HEK293 (cell line): ENCODE measurements around the gene ZNF217.
A peak's percentile ranks its signal among the peaks of the same experiment; 100 is the strongest.

Experiments
- CTCF ChIA-PET: fragments of 350-600 bp; formaldehyde crosslinking; extraction: SDS; loops from one replicate; lab custom pipeline; 2021; ENCODE audit warnings: antibody characterized with exemption; lab: Yijun Ruan, JAX
- POLR2A ChIA-PET: fragments of 300-600 bp; formaldehyde crosslinking; extraction: SDS; loops from one replicate; lab custom pipeline; 2020; ENCODE audit warnings: antibody characterized with exemption, inconsistent platforms; lab: Yijun Ruan, JAX
- H3K27ac ChIP-seq: fragments of 200-500 bp; sonication (Bioruptor generic); 2 replicates; pipeline ENCODE4 v1.5.1; 2014; ENCODE audit warnings: low read depth, low read length, control low read depth, inconsistent platforms; ENCODE audit errors: extremely low read depth
- H3K36me3 ChIP-seq, 2 experiments: fragments of 200-500 bp in 1 of 2; sonication (Bioruptor generic) in 1 of 2; 1 replicate in 1 of 2; 2 replicates in 1 of 2; pipeline ENCODE4 v1.5.1; 2014 to 2017; ENCODE audit warnings: inconsistent platforms in 2 of 2, low read length in 2 of 2; ENCODE audit not compliant: control insufficient read depth in 2 of 2, insufficient read depth in 1 of 2
- H3K4me1 ChIP-seq: fragments of 200-500 bp; sonication (Bioruptor generic); 2 replicates; pipeline ENCODE4 v1.5.1; 2014; ENCODE audit warnings: mild to moderate bottlenecking, low read length, inconsistent platforms; ENCODE audit not compliant: control insufficient read depth, insufficient read depth
- H3K4me3 ChIP-seq: 2 replicates; pipeline ENCODE4 v1.5.1; 2011; ENCODE audit warnings: low read depth, mild to moderate bottlenecking, control low read depth, low read length, moderate library complexity
- H3K9me3 ChIP-seq: fragments of 200-500 bp; sonication (Bioruptor generic); 2 replicates; pipeline ENCODE4 v1.5.1; 2014; ENCODE audit warnings: low read depth, low read length, inconsistent platforms; ENCODE audit not compliant: control insufficient read depth, insufficient read depth
- FEZF1 ChIP-seq: fragments of 450-650 bp; formaldehyde crosslinking; IDR thresholded peaks from 2 replicates; pipeline ENCODE4 v1.5.1; 2016; ENCODE audit warnings: missing biosample characterization, missing genetic modification characterization
- IKZF3 ChIP-seq: fragments of 450-650 bp; IDR thresholded peaks from 2 replicates; pipeline ENCODE4 v1.5.0; 2018; ENCODE audit warnings: missing biosample characterization, mild to moderate bottlenecking, missing genetic modification characterization, moderate library complexity
- KLF9 ChIP-seq: fragments of 450-650 bp; formaldehyde crosslinking; IDR thresholded peaks from 2 replicates; pipeline ENCODE4 v1.5.1; 2016; ENCODE audit warnings: missing biosample characterization, missing genetic modification characterization, low read depth
- PRDM1 ChIP-seq: fragments of 450-650 bp; formaldehyde crosslinking; IDR thresholded peaks from 2 replicates; pipeline ENCODE4; 2016; ENCODE audit warnings: missing biosample characterization, missing genetic modification characterization
- SP2 ChIP-seq: fragments of 450-650 bp; formaldehyde crosslinking; IDR thresholded peaks from 2 replicates; pipeline ENCODE4 v1.5.1; 2016; ENCODE audit warnings: missing biosample characterization, missing genetic modification characterization
- WT1 ChIP-seq: fragments of 450-650 bp; formaldehyde crosslinking; IDR thresholded peaks from 2 replicates; pipeline ENCODE4 v1.5.1; 2016; ENCODE audit warnings: missing biosample characterization, missing genetic modification characterization
- YY1 ChIP-seq: fragments of 450-650 bp; formaldehyde crosslinking; IDR thresholded peaks from 2 replicates; pipeline ENCODE4 v1.5.1; 2018; ENCODE audit warnings: missing biosample characterization, missing genetic modification characterization
- ZBTB20 ChIP-seq: fragments of 450-650 bp; formaldehyde crosslinking; IDR thresholded peaks from 2 replicates; pipeline ENCODE4 v1.5.1; 2016; ENCODE audit warnings: missing biosample characterization, missing genetic modification characterization
- ZBTB8A ChIP-seq: fragments of 450-650 bp; formaldehyde crosslinking; IDR thresholded peaks from 2 replicates; pipeline ENCODE4 v1.5.1; 2016; ENCODE audit warnings: missing biosample characterization, missing genetic modification characterization
- ZNF114 ChIP-seq: fragments of 450-650 bp; formaldehyde crosslinking; IDR thresholded peaks from 2 replicates; pipeline ENCODE4 v1.5.0; 2017; ENCODE audit warnings: missing biosample characterization, missing genetic modification characterization
- ZNF23 ChIP-seq: fragments of 450-650 bp; formaldehyde crosslinking; IDR thresholded peaks from 2 replicates; pipeline ENCODE4 v1.5.1; 2016; ENCODE audit warnings: missing biosample characterization, missing genetic modification characterization, borderline replicate concordance
- ZNF354C ChIP-seq: fragments of 450-650 bp; formaldehyde crosslinking; IDR thresholded peaks from 2 replicates; pipeline ENCODE4 v1.5.1; 2016; ENCODE audit warnings: missing biosample characterization, missing genetic modification characterization, low read depth, borderline replicate concordance
- ZNF391 ChIP-seq: fragments of 450-650 bp; formaldehyde crosslinking; IDR thresholded peaks from 2 replicates; pipeline ENCODE4 v1.5.1; 2016; ENCODE audit warnings: low read depth, missing biosample characterization, missing genetic modification characterization, borderline replicate concordance
- ZNF529 ChIP-seq: fragments of 450-650 bp; formaldehyde crosslinking; IDR thresholded peaks from 2 replicates; pipeline ENCODE4 v1.5.1; 2017; ENCODE audit warnings: missing genetic modification characterization, missing biosample characterization; ENCODE audit not compliant: insufficient replicate concordance
- ZNF548 ChIP-seq: fragments of 450-650 bp; formaldehyde crosslinking; IDR thresholded peaks from 2 replicates; pipeline ENCODE4 v1.5.1; 2016; ENCODE audit warnings: missing biosample characterization, missing genetic modification characterization
- ZNF624 ChIP-seq: fragments of 450-650 bp; formaldehyde crosslinking; IDR thresholded peaks from 2 replicates; pipeline ENCODE4 v1.5.1; 2017; ENCODE audit warnings: missing biosample characterization, missing genetic modification characterization
- ZNF664 ChIP-seq: fragments of 450-650 bp; formaldehyde crosslinking; IDR thresholded peaks from 2 replicates; pipeline ENCODE4 v1.5.1; 2016; ENCODE audit warnings: missing biosample characterization, missing genetic modification characterization
- ZNF791 ChIP-seq: fragments of 450-650 bp; formaldehyde crosslinking; IDR thresholded peaks from 2 replicates; pipeline ENCODE4 v1.5.1; 2016; ENCODE audit warnings: missing biosample characterization, missing genetic modification characterization
- ZNF837 ChIP-seq: fragments of 450-650 bp; formaldehyde crosslinking; IDR thresholded peaks from 2 replicates; pipeline ENCODE4 v1.5.1; 2016; ENCODE audit warnings: missing biosample characterization, missing genetic modification characterization
- TF ChIP-seq, protein P1 (sequence below): fragments of 450-650 bp; formaldehyde crosslinking; IDR thresholded peaks from 2 replicates; pipeline ENCODE4 v1.5.1; 2016; ENCODE audit warnings: missing biosample characterization, missing genetic modification characterization
- TF ChIP-seq, protein P2 (sequence below): fragments of 450-650 bp; IDR thresholded peaks from 2 replicates; pipeline ENCODE4 v1.5.1; 2018; ENCODE audit warnings: missing biosample characterization, missing genetic modification characterization
- TF ChIP-seq, protein P3 (sequence below): fragments of 450-650 bp; formaldehyde crosslinking; conservative IDR thresholded peaks from 2 replicates; pipeline ENCODE4 v1.5.1; 2016; ENCODE audit warnings: low read depth, missing biosample characterization, missing genetic modification characterization
- TF ChIP-seq, protein P4 (sequence below): fragments of 450-650 bp; formaldehyde crosslinking; IDR thresholded peaks from 2 replicates; pipeline ENCODE4 v1.5.1; 2016; ENCODE audit warnings: missing biosample characterization, missing genetic modification characterization

ZNF217 gene

DNA sequence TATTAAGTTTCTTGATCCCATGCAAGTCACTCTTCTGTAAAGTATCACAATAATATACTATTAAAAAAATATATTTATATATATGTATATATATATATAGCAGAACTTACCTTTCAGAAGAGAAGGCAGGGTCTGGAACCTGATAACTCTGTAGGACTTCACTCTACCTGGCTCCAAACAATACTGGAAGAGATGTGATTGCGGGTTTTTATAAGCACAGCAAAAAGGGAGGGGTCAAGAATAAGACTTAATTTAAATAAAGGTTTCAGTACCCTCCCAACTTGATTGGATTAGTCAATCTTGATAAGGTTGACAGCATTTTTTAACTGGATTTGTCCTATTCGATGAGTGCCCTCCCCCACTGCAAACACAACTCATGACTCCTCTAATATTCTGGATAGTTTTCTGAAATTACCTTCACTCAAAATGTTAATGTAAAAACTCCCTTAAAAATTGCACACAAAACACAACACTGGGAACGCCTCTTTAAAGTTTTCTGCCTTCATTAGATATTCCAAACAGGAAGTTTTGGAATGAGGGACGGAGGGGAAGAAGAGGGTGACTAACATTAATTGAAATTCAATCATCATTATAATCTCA lies 4.0 kb upstream of the ZNF217 start:
- ChIA-PET POLR2A (no interaction called here), CTCF (interaction anchor here (0.6 to 1.4 kb wide), 2 partner anchors 12 to 16 kb away, joined by 3 read pairs; no protein-coding TSS in a partner anchor)
- Histone ChIP-seq H3K9me3 (no peaks in the 10 kb centered on the region), H3K27ac (peak overlapping the region; percentile 65; the same call in 1 of the 2 replicates), H3K4me3 (no peak overlapping the region), H3K36me3 (no peaks in the 10 kb centered on the region), H3K4me1 (peaks cover 18% of the 10 kb centered on the region)
- TF ChIP-seq ZBTB20 (no peak), WT1 (tag by site-specific recombination) (0 out of 2 replicates have a peak, but pooled peaks have one; percentile 22)

DNA sequence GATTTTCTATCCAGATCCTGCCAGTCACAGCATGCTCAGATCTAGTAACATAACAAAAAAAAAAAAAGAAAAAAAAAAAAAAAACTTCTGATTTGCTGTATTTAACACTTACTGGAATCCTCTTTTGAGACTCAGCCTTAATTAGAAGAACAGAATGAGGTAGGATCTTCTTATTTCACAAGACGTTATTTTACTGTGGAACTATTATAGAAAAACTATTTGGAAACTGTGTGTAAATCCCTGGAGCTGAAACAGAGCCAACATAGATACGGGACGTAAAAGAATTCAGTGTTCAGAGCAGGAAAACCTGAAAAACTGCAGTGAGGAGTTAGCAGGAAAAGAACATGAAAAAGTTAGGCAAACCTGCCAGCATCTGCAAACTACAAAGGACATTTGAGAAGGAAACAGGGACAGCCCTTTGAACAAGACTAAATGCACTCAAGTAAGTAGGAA lies 3.4 kb upstream of the ZNF217 start:
- Histone ChIP-seq H3K4me1 (peaks cover 18% of the 10 kb centered on the region), H3K36me3 (no peaks in the 10 kb centered on the region), H3K4me3 (no peak overlapping the region), H3K27ac (peak overlapping the region; percentile 65), H3K9me3 (no peaks in the 10 kb centered on the region)
- POLR2A ChIA-PET: no interaction called here
- CTCF ChIA-PET: interaction anchor here (0.6 kb wide), 1 partner anchor 17 kb away, joined by 3 read pairs; no protein-coding TSS in a partner anchor
- TF ChIP-seq IKZF3 (tag by site-specific recombination) (no peak), PRDM1 (tag by site-specific recombination) (no peak), ZNF354C (tag by site-specific recombination) (no peak), ZNF23 (no peak), ZBTB8A (tag by site-specific recombination) (no peak), KLF9 (tag by site-specific recombination) (no peak), SP2 (tag by site-specific recombination) (no peak), ZNF548 (tag by site-specific recombination) (no peak), ZNF391 (tag by site-specific recombination) (no peak), ZNF791 (tag by site-specific recombination) (no peak), FEZF1 (tag by site-specific recombination) (peak; percentile 87), ZNF837 (tag by site-specific recombination) (no peak), YY1 (tag by site-specific recombination) (no peak), ZNF114 (tag by site-specific recombination) (no peak), ZNF624 (tag by site-specific recombination) (no peak), ZNF664 (tag by site-specific recombination) (peak; percentile 88), ZNF529 (tag by site-specific recombination) (no peak)
- TF ChIP-seq, protein P1, sequence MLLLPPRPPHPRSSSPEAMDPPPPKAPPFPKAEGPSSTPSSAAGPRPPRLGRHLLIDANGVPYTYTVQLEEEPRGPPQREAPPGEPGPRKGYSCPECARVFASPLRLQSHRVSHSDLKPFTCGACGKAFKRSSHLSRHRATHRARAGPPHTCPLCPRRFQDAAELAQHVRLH (tag by site-specific recombination): no peak
- TF ChIP-seq, protein P2, sequence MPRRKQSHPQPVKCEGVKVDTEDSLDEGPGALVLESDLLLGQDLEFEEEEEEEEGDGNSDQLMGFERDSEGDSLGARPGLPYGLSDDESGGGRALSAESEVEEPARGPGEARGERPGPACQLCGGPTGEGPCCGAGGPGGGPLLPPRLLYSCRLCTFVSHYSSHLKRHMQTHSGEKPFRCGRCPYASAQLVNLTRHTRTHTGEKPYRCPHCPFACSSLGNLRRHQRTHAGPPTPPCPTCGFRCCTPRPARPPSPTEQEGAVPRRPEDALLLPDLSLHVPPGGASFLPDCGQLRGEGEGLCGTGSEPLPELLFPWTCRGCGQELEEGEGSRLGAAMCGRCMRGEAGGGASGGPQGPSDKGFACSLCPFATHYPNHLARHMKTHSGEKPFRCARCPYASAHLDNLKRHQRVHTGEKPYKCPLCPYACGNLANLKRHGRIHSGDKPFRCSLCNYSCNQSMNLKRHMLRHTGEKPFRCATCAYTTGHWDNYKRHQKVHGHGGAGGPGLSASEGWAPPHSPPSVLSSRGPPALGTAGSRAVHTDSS (tag by site-specific recombination): no peak
- TF ChIP-seq, protein P3, sequence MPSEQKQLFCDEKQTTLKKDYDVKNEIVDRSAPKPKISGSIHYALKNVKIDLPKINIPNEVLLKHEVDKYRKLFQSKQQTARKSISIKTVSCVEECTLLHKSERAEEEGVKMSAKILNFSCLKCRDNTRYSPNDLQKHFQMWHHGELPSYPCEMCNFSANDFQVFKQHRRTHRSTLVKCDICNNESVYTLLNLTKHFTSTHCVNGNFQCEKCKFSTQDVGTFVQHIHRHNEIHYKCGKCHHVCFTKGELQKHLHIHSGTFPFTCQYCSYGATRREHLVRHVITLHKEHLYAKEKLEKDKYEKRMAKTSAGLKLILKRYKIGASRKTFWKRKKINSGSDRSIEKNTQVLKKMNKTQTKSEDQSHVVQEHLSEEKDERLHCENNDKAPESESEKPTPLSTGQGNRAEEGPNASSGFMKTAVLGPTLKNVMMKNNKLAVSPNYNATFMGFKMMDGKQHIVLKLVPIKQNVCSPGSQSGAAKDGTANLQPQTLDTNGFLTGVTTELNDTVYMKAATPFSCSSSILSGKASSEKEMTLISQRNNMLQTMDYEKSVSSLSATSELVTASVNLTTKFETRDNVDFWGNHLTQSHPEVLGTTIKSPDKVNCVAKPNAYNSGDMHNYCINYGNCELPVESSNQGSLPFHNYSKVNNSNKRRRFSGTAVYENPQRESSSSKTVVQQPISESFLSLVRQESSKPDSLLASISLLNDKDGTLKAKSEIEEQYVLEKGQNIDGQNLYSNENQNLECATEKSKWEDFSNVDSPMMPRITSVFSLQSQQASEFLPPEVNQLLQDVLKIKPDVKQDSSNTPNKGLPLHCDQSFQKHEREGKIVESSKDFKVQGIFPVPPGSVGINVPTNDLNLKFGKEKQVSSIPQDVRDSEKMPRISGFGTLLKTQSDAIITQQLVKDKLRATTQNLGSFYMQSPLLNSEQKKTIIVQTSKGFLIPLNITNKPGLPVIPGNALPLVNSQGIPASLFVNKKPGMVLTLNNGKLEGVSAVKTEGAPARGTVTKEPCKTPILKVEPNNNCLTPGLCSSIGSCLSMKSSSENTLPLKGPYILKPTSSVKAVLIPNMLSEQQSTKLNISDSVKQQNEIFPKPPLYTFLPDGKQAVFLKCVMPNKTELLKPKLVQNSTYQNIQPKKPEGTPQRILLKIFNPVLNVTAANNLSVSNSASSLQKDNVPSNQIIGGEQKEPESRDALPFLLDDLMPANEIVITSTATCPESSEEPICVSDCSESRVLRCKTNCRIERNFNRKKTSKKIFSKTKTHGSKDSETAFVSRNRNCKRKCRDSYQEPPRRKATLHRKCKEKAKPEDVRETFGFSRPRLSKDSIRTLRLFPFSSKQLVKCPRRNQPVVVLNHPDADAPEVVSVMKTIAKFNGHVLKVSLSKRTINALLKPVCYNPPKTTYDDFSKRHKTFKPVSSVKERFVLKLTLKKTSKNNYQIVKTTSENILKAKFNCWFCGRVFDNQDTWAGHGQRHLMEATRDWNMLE (tag by site-specific recombination): no peak
- TF ChIP-seq, protein P4, sequence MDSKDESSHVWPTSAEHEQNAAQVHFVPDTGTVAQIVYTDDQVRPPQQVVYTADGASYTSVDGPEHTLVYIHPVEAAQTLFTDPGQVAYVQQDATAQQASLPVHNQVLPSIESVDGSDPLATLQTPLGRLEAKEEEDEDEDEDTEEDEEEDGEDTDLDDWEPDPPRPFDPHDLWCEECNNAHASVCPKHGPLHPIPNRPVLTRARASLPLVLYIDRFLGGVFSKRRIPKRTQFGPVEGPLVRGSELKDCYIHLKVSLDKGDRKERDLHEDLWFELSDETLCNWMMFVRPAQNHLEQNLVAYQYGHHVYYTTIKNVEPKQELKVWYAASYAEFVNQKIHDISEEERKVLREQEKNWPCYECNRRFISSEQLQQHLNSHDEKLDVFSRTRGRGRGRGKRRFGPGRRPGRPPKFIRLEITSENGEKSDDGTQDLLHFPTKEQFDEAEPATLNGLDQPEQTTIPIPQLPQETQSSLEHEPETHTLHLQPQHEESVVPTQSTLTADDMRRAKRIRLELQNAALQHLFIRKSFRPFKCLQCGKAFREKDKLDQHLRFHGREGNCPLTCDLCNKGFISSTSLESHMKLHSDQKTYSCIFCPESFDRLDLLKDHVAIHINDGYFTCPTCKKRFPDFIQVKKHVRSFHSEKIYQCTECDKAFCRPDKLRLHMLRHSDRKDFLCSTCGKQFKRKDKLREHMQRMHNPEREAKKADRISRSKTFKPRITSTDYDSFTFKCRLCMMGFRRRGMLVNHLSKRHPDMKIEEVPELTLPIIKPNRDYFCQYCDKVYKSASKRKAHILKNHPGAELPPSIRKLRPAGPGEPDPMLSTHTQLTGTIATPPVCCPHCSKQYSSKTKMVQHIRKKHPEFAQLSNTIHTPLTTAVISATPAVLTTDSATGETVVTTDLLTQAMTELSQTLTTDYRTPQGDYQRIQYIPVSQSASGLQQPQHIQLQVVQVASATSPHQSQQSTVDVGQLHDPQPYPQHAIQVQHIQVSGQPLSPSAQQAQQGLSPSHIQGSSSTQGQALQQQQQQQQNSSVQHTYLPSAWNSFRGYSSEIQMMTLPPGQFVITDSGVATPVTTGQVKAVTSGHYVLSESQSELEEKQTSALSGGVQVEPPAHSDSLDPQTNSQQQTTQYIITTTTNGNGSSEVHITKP (tag by site-specific recombination): no peak
